ENCODE results near the gene CIC. TPM values are rescaled to one million over a fixed set of nuclear protein-coding genes. Genes with fewer than 3 reads are reported as not detected.
A peak's percentile ranks its signal among the peaks of the same experiment; 100 is the strongest.

CIC gene
- total RNA-seq, 4 donors from 2014 or later = 57.8 to 90.0 (median 59.0) TPM

DNA sequence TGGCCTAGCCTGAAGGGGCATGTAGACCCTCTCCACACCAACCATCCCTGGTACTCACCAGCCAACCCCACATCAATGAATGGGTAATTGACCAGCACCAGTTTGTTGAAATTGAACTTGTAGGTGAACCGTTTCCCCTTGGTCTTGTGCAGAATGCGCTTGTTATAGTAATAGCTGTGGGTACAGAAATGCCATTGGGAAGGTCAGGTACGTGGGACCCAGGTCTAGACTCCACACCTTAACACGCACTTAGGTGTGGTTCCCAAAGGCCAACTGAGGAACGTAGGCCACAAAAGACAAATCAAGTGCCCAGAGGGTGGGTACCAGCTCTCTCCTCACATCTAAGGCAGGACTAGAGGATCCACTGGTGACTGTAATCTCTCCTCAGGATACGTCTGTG lies 19.3 kb upstream of the CIC start:
- intact Hi-C loops (cut with DNase I; ENCODE audit: low total_unique reads) = loop anchor here (10.0 kb wide), 1 partner anchor 45 kb away; no protein-coding TSS in a partner anchor

DNA sequence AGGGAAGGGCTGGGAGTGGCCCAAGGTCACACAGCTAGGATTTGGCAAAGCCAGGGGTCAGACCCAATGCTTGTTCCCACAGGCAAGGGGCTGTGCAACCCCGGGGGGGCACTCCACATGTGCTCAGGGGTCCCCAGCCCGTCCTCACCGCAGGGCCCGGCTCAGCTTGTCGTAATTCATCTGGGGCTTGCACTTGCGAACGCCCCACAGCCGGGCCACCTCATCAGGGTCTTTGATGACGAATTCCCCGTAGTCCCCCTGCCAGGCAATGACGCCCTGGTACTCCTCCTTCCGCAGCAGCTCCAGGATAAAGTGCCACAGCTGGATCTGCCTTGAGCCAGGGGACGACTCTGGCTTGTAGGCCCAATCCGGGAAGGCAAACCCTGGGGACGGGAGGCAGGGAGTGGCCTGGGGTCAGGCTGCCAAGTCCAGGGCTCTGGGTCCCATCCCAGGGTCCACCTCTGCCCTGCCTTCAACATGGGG lies 18.8 kb upstream of the CIC start:
- DNase-seq (ENCODE audit: low spot score in 2 of 2) = peak; percentile 18 to 91
- no peak for TF ChIP-seq POLR2A (IDR thresholded peaks at IDR 0.05)
- TF ChIP-seq, protein P1, sequence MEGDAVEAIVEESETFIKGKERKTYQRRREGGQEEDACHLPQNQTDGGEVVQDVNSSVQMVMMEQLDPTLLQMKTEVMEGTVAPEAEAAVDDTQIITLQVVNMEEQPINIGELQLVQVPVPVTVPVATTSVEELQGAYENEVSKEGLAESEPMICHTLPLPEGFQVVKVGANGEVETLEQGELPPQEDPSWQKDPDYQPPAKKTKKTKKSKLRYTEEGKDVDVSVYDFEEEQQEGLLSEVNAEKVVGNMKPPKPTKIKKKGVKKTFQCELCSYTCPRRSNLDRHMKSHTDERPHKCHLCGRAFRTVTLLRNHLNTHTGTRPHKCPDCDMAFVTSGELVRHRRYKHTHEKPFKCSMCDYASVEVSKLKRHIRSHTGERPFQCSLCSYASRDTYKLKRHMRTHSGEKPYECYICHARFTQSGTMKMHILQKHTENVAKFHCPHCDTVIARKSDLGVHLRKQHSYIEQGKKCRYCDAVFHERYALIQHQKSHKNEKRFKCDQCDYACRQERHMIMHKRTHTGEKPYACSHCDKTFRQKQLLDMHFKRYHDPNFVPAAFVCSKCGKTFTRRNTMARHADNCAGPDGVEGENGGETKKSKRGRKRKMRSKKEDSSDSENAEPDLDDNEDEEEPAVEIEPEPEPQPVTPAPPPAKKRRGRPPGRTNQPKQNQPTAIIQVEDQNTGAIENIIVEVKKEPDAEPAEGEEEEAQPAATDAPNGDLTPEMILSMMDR (IDR thresholded peaks at IDR 0.05) = no peak
- intact Hi-C loops (cut with DNase I; ENCODE audit: low total_unique reads) = no loop called here
- 43 to 46% methylated on average over 15 of the region's 15 CpGs for WGBS, 2 donors
- no peak overlapping the region for H3K4me3 ChIP-seq (ENCODE audit: low read depth, poor library complexity, severe bottlenecking)

More for the DNA sequence above, 19.3 kb upstream of the CIC start:
- no peak for DNase-seq (ENCODE audit: low spot score in 2 of 2)
- no peak for TF ChIP-seq POLR2A (IDR thresholded peaks at IDR 0.05)
- TF ChIP-seq, protein P1 (IDR thresholded peaks at IDR 0.05) = no peak
- 69 to 88% methylated on average over 6 of the region's 6 CpGs for WGBS, 2 donors
- H3K4me3 ChIP-seq (ENCODE audit: low read depth, poor library complexity, severe bottlenecking) = no peak overlapping the region

DNA sequence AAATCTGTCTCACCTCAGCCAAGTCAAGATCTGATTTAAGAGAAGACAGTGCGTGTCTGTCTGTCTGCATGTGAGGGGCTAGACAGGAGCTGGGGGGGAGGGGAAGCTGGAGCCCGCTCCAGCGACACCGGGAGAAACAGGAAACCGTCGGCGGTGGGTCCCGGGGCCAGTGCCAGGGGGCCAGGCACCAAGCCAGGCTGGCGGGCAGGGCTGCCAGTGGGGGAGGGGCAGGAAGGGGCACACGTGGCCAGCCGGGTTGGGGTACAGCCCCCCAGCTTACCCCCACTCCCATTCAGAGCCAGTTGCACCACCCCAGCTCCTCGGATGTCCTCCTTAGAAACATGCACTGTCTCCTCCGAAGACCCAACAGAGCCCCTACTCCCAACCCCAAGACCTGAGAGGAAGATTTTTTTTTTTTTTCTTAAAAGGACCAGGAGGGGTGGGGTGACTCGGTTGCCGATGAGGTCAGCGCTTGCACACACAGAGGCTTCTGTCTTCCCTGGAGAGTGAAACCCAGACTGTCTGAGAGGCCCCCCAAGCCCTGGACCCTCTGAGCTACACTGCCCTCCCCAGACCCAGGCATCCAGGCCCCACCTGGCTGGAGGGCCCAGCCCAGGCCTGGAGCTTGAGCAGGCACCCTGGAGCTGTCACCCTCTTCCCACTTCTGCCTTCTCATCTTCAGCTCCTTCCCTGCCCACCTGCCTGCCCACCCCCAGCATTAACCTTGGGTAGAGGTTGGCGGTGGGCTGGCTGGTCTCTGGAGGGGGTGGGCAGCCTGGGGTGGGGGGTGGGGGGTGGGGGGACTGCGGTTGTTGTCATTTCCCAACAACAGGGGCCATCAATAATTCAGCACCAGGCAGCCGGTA lies 18.2 kb upstream of the CIC start:
- peak in 1 of 2 donors; percentile 37 for DNase-seq (ENCODE audit: low spot score in 2 of 2)
- no peak overlapping the region for H3K4me3 ChIP-seq (ENCODE audit: low read depth, poor library complexity, severe bottlenecking)
- intact Hi-C loops (cut with DNase I; ENCODE audit: low total_unique reads) = no loop called here
- 9 to 13% methylated on average over 19 of the region's 19 CpGs for WGBS, 2 donors
- TF ChIP-seq, protein P1 (IDR thresholded peaks at IDR 0.05) = no peak
- TF ChIP-seq POLR2A (IDR thresholded peaks at IDR 0.05) = no peak

DNA sequence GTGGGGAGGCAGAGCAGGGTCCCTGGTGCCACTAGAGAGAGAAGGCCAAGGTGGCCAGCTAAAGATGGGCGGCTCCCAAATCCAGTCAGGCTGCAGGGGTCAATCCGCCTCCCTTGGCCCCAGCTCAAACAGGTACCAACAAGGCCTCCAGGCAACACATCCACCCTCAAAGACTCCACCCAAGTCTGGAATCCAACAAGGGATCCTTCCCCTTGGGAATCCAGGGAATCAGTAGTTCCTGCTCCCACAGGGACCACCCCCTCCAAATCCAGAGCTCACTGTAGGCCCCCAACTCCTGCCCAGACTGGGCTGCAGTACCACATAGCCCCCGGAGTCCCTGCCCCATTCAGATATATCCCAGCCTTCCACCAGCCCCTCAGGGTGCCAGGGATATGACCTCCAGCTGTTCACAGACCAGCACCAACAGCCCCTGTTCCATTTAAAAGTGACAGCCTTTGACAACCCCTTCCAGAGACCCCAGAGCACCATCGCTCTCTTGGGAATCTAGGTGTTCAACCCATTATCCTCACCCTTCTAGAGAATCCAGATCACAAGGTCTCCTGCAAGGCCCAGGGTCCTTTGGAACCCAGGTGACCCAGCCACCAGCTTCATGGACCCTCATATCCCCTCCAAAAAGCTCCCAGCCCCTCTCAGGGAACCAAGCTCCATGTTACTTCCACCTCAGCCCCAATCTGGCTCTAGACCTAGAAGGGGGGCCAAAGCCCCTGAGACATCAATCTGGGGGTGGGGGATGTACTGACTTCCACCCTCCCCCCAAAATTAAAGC lies 17.3 kb upstream of the CIC start:
- 54 to 58% methylated on average over 4 of the region's 4 CpGs for WGBS, 2 donors
- no peak for DNase-seq (ENCODE audit: low spot score in 2 of 2)
- TF ChIP-seq, protein P1 (IDR thresholded peaks at IDR 0.05) = no peak
- TF ChIP-seq POLR2A (IDR thresholded peaks at IDR 0.05) = no peak
- H3K4me3 ChIP-seq (ENCODE audit: low read depth, poor library complexity, severe bottlenecking) = no peak overlapping the region
- intact Hi-C loops (cut with DNase I; ENCODE audit: low total_unique reads) = no loop called here

DNA sequence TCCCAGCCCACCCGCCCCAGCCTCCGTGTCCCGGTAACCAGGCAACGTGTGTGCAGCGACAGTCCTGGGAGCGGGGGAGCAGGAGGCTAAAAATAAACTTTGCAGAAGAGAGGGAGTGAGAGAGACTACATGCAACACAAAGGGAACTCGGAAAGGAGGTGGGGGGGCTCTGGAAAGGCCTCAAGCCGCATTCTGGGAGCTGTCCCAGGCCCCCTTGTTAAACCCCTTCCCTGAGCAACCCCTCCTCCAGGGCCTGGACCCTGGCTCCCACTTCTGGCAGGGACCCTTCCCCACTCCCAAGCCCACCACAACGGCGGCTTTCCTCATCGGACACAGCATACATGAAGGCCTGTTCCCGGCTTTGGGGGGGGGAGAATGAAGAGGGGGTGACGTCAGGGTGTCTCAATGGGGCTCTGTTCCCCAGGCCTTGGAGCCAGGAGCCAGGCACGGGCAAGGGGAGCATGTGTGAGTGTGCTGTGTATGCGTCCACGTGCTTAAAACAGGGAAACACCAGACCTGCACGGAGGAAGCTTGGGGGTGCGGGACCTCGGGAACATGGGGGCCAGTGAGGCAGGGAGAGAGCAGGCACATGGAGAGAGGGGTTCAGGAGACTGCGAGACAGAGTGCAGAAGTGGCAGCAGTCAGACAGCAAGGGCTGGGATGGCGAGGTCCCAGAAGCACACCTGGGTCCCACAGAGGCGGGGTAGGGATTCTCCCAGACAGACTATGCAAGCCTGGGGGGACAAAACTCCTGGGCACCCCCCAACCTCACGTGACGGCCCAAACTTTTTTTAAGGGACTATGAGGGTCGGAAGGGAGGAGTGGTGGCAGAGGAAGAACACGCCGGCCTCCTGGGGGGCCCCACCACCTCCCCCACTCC lies 16.4 kb upstream of the CIC start:
- 0 to 5% methylated on average over 26 to 27 of the region's 27 CpGs for WGBS, 2 donors
- H3K4me3 ChIP-seq (ENCODE audit: low read depth, poor library complexity, severe bottlenecking) = peak overlapping the region; percentile 66
- no peak for TF ChIP-seq POLR2A (IDR thresholded peaks at IDR 0.05)
- TF ChIP-seq, protein P1 (IDR thresholded peaks at IDR 0.05) = no peak
- intact Hi-C loops (cut with DNase I; ENCODE audit: low total_unique reads) = no loop called here
- peak; percentile 45 to 92 for DNase-seq (ENCODE audit: low spot score in 2 of 2)

Measured in lower leg skin (tissue), 4 donors.